ENCODE data around the gene GALNT1. TPM values are rescaled to one million over a fixed set of nuclear protein-coding genes. Genes with fewer than 3 reads are reported as not detected.

GALNT1 gene
- total RNA-seq, 4 donors from 2014 or later, result 38.7 to 52.1 (median 46.8) TPM

DNA sequence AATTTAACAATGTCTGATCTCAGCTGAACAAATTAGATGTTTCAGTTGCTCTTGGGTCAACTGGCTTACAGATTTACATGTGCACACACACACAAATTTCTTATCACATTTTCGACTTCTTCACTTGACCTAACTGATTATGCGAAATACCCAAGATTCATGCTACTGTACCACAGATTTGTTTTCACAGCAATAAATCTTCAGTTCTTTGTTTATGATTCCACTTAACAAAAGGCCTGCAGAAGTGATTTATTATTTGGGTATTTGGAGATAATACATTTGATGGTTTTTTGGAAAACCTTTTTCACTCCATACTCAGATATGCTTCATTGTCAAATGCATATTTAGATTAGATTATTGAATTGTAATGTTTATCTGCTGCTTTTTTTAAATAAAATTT lies 129.0 kb downstream of the GALNT1 start:
- Histone ChIP-seq H3K4me3 (no peak overlapping the region), H3K9me3 (no peaks in the 10 kb centered on the region), H3K27me3 (no peaks in the 10 kb centered on the region), H3K27ac (no peak overlapping the region), H3K4me1 (no peaks in the 10 kb centered on the region), H3K36me3 (peaks cover 0 to 38% of the 10 kb centered on the region in 2 donors)
- ATAC-seq, result no peak
- TF ChIP-seq POLR2AphosphoS5 (IDR thresholded peaks at IDR 0.05), result no peak
- no peak for TF ChIP-seq POLR2A (IDR thresholded peaks at IDR 0.05)
- TF ChIP-seq, protein P1, sequence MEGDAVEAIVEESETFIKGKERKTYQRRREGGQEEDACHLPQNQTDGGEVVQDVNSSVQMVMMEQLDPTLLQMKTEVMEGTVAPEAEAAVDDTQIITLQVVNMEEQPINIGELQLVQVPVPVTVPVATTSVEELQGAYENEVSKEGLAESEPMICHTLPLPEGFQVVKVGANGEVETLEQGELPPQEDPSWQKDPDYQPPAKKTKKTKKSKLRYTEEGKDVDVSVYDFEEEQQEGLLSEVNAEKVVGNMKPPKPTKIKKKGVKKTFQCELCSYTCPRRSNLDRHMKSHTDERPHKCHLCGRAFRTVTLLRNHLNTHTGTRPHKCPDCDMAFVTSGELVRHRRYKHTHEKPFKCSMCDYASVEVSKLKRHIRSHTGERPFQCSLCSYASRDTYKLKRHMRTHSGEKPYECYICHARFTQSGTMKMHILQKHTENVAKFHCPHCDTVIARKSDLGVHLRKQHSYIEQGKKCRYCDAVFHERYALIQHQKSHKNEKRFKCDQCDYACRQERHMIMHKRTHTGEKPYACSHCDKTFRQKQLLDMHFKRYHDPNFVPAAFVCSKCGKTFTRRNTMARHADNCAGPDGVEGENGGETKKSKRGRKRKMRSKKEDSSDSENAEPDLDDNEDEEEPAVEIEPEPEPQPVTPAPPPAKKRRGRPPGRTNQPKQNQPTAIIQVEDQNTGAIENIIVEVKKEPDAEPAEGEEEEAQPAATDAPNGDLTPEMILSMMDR (IDR thresholded peaks at IDR 0.05), result no peak
- no peak for TF ChIP-seq EP300 (IDR thresholded peaks at IDR 0.05)
- WGBS, 2 donors (ENCODE audit: low coverage in 1 of 2), result 82 to 88% methylated on average over 2 of the region's 2 CpGs

DNA sequence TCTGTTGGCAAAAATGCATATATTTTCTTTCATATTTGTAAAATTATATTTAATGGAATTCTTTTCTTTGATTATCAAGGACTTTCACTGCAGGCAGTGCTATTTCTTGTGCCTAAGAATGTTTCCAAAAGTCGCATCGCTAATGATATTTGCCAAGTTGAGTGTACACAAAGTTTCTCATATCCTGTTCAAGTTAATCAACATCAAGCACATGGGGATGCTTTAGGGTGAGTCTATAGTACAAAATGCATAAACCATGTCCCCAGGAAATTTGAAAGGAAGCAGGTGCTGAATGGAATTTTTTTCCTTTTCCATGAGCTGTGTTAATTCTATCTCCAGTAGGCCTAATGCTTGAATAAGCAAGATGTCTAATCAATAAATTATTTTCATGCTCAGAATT lies 129.7 kb downstream of the GALNT1 start:
- TF ChIP-seq POLR2AphosphoS5 (IDR thresholded peaks at IDR 0.05), result no peak
- no peak for TF ChIP-seq EP300 (IDR thresholded peaks at IDR 0.05)
- TF ChIP-seq, protein P1 (IDR thresholded peaks at IDR 0.05), result no peak
- TF ChIP-seq POLR2A (IDR thresholded peaks at IDR 0.05), result no peak
- H3K36me3 ChIP-seq, result peaks cover 0 to 32% of the 10 kb centered on the region in 2 donors
- no peak overlapping the region for H3K27ac ChIP-seq
- no peaks in the 10 kb centered on the region for H3K4me1 ChIP-seq
- no peaks in the 10 kb centered on the region for H3K27me3 ChIP-seq
- no peaks in the 10 kb centered on the region for H3K9me3 ChIP-seq
- WGBS, 2 donors (ENCODE audit: low coverage in 1 of 2), result 71 to 82% methylated on average over 2 of the region's 2 CpGs
- no peak overlapping the region for H3K4me3 ChIP-seq
- no peak for ATAC-seq

DNA sequence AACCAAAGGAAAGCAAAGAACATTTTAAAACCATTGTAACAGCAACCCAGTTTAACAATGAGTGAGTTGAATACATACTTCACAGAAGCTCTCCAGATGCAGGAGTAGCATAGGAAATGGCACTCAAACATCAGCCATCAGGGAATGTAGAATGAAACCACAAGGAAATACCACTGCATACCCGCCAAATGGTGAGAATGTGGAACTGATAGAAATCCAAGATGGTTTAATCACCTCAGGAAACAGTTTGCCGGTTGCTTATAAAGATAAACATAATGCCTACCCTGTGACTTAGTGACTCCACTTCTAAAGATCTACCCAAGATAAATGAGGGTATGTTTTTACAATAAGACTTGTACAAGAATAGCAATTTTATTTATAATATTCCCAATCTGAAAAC lies 132.0 kb downstream of the GALNT1 start:
- no peak for ATAC-seq
- Histone ChIP-seq H3K36me3 (peaks cover 0 to 24% of the 10 kb centered on the region in 2 donors), H3K27ac (no peak overlapping the region), H3K4me1 (no peaks in the 10 kb centered on the region), H3K27me3 (no peaks in the 10 kb centered on the region), H3K9me3 (peaks cover 0 to 4% (median 0%) of the 10 kb centered on the region in 3 donors), H3K4me3 (no peak overlapping the region)
- TF ChIP-seq EP300 (IDR thresholded peaks at IDR 0.05), result no peak
- TF ChIP-seq POLR2A (IDR thresholded peaks at IDR 0.05), result no peak
- TF ChIP-seq, protein P1 (IDR thresholded peaks at IDR 0.05), result no peak
- TF ChIP-seq POLR2AphosphoS5 (IDR thresholded peaks at IDR 0.05), result no peak
- 84 to 94% methylated on average over 2 of the region's 2 CpGs for WGBS, 2 donors (ENCODE audit: low coverage in 1 of 2)

DNA sequence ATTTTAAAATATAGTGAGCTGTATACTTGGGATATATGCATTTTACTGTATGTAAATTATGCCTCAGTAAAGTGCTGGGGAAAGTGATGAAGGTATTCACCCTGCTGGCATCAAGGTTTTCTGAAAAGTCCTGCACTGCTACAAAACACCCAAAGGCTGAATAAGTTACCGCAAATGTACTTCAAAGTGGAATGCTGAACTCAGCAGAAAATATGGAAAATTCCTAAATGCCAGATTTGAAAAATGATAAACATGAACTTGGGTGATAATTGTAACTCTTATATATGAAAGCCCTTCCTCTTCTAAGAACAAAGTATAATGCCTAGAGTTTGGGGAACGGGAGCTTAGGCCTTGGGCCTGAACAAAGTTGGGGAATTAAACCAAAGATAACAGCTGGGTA lies 133.0 kb downstream of the GALNT1 start:
- no peaks in the 10 kb centered on the region for H3K27me3 ChIP-seq
- 94% methylated on average over 2 of the region's 2 CpGs; no CpG with 5 or more reads in 1 of the 2 donors for WGBS, 2 donors (ENCODE audit: low coverage in 1 of 2)
- no peak overlapping the region for H3K4me3 ChIP-seq
- H3K9me3 ChIP-seq, result peaks cover 0 to 14% (median 0%) of the 10 kb centered on the region in 3 donors
- no peak overlapping the region for H3K27ac ChIP-seq
- TF ChIP-seq EP300 (IDR thresholded peaks at IDR 0.05) (no peak), POLR2A (IDR thresholded peaks at IDR 0.05) (no peak), POLR2AphosphoS5 (IDR thresholded peaks at IDR 0.05) (no peak)
- TF ChIP-seq, protein P1 (IDR thresholded peaks at IDR 0.05), result no peak
- H3K36me3 ChIP-seq, result peaks cover 0 to 20% of the 10 kb centered on the region in 2 donors
- no peak for ATAC-seq
- H3K4me1 ChIP-seq, result no peaks in the 10 kb centered on the region

DNA sequence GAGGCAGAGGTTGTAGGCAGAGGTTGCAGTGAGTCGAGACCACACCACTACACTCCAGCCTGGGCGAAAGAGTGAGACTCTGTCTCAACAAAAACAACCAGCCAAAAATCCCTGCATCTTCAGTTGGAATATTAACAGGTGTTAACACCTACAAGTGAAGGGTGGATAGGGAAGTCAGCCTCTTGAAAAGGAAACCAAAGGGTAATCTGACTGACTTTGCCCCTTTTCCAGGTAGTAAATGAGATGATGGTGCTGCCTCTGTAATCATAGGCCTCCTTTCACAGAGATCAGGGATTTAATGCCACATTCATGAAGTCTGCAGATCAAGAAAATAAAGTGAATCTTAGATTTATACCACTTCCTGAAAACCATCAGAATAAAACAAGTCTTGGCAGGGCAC lies 133.6 kb downstream of the GALNT1 start:
- 93 to 94% methylated on average over 2 of the region's 2 CpGs for WGBS, 2 donors (ENCODE audit: low coverage in 1 of 2)
- Histone ChIP-seq H3K4me1 (no peaks in the 10 kb centered on the region), H3K36me3 (peaks cover 0 to 14% of the 10 kb centered on the region in 2 donors), H3K9me3 (peaks cover 0 to 18% (median 0%) of the 10 kb centered on the region in 3 donors), H3K27me3 (no peaks in the 10 kb centered on the region), H3K4me3 (no peak overlapping the region), H3K27ac (no peak overlapping the region)
- TF ChIP-seq POLR2A (IDR thresholded peaks at IDR 0.05), result no peak
- no peak for TF ChIP-seq EP300 (IDR thresholded peaks at IDR 0.05)
- TF ChIP-seq, protein P1 (IDR thresholded peaks at IDR 0.05), result no peak
- no peak for TF ChIP-seq POLR2AphosphoS5 (IDR thresholded peaks at IDR 0.05)
- no peak for ATAC-seq

Measured in gastroesophageal sphincter (tissue), 4 donors.